IPS-20b (cell line): ENCODE measurements around the gene RAB8A.

ENCODE experiments used
- H3K27ac ChIP-seq: one replicate; pipeline ENCODE4 v1.5.1; 2013; ENCODE audit warnings: low read length
- H3K27me3 ChIP-seq: 2 replicates; pipeline ENCODE4 v1.6.1; 2013; ENCODE audit warnings: mild to moderate bottlenecking, low read length, inconsistent platforms; ENCODE audit not compliant: insufficient read depth
- H3K36me3 ChIP-seq: 2 replicates; pipeline ENCODE4 v1.6.1; 2013; ENCODE audit warnings: low read depth, mild to moderate bottlenecking, inconsistent platforms, low read length, moderate library complexity; ENCODE audit not compliant: insufficient read depth
- H3K4me1 ChIP-seq: 2 replicates; pipeline ENCODE4 v1.6.1; 2013; ENCODE audit warnings: mild to moderate bottlenecking, control low read depth, inconsistent platforms, low read length, moderate library complexity; ENCODE audit not compliant: insufficient read depth
- H3K4me3 ChIP-seq: 2 replicates; pipeline ENCODE4 v1.5.1; 2013; ENCODE audit warnings: mild to moderate bottlenecking, low read length, inconsistent platforms
- H3K9ac ChIP-seq: 2 replicates; pipeline ENCODE4 v1.6.1; 2013; ENCODE audit warnings: low read depth, mild to moderate bottlenecking, inconsistent platforms, low read length, moderate library complexity
- H3K9me3 ChIP-seq: 2 replicates; pipeline ENCODE4 v1.6.1; 2013; ENCODE audit warnings: mild to moderate bottlenecking, low read depth, low read length, inconsistent platforms; ENCODE audit not compliant: insufficient read depth

The RAB8A gene

GRCh38 chr19:16155128-16155527 lies 43.4 kb downstream of the RAB8A start:
- Histone ChIP-seq H3K27me3 (no peaks in the 10 kb centered on the region), H3K9me3 (no peaks in the 10 kb centered on the region), H3K9ac (no peak overlapping the region), H3K4me1 (no peaks in the 10 kb centered on the region), H3K27ac (no peak overlapping the region), H3K36me3 (no peaks in the 10 kb centered on the region), H3K4me3 (no peak overlapping the region)

DNA sequence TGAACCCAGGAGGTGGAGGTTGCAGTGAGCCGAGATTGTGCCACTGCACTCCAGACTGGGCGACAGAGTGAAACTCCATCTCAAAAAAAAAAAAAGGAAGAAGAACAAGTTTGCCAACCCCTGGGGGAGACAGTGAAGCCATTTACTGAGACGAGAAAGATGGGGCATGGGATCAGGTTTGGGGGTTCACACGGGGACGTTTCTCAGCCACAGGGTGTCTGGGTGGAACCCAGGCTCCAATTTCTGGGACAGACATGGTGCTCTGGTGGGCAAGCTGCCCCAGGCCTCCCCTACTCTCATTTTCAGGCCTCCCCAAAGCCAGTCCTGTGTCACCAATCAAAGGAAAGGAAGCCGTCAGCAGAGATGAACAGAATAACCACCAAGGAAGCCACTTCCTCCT lies 45.2 kb downstream of the RAB8A start:
- Histone ChIP-seq H3K9me3 (no peaks in the 10 kb centered on the region), H3K27ac (no peak overlapping the region), H3K4me1 (no peaks in the 10 kb centered on the region; the same call in 1 of the 2 replicates), H3K27me3 (no peaks in the 10 kb centered on the region), H3K4me3 (no peak overlapping the region), H3K9ac (no peak overlapping the region), H3K36me3 (no peaks in the 10 kb centered on the region)

DNA sequence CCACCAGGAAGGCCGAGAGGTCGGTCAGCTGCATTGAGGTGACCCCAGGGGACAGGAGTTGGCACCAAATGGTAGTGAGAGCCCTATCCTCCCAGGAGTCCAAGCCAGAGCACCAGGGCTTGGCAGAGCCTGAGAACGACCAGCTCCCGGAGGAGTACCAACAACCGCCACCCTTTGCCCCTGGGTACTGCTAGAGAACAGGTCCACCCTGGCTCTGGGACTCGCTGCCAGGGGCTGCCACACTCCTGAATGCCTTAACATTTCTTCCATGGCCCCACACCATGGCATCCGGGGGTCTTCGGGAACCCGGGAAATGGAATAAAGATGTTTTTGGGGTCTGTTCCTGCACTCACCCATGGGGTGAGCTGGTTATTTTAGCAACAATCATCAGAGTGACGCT lies 45.9 kb downstream of the RAB8A start:
- Histone ChIP-seq H3K27me3 (no peaks in the 10 kb centered on the region), H3K9me3 (no peaks in the 10 kb centered on the region), H3K27ac (no peak overlapping the region), H3K9ac (no peak overlapping the region), H3K36me3 (no peaks in the 10 kb centered on the region), H3K4me3 (no peak overlapping the region), H3K4me1 (no peaks in the 10 kb centered on the region; the same call in 1 of the 2 replicates)

GRCh38 chr19:16159655-16160054 lies 48.0 kb downstream of the RAB8A start:
- no peaks in the 10 kb centered on the region for H3K9me3 ChIP-seq
- H3K4me1 ChIP-seq, result no peaks in the 10 kb centered on the region; the same call in 1 of the 2 replicates
- no peaks in the 10 kb centered on the region for H3K27me3 ChIP-seq
- no peaks in the 10 kb centered on the region for H3K36me3 ChIP-seq
- H3K9ac ChIP-seq, result no peak overlapping the region
- no peak overlapping the region for H3K4me3 ChIP-seq
- H3K27ac ChIP-seq, result no peak overlapping the region

- no peaks in the 10 kb centered on the region; the same call in 1 of the 2 replicates for H3K4me1 ChIP-seq
- H3K9ac ChIP-seq, result no peak overlapping the region
- H3K27ac ChIP-seq, result no peak overlapping the region
- no peaks in the 10 kb centered on the region for H3K27me3 ChIP-seq
- H3K36me3 ChIP-seq, result no peaks in the 10 kb centered on the region
- no peaks in the 10 kb centered on the region for H3K9me3 ChIP-seq
- H3K4me3 ChIP-seq, result no peak overlapping the region
These were observed 48.8 kb downstream of the RAB8A start for GRCh38 chr19:16160445-16160942.

GRCh38 chr19:16160943-16161560 lies 49.4 kb downstream of the RAB8A start:
- H3K36me3 ChIP-seq, result no peaks in the 10 kb centered on the region
- H3K27ac ChIP-seq, result no peak overlapping the region
- no peaks in the 10 kb centered on the region for H3K27me3 ChIP-seq
- H3K9ac ChIP-seq, result no peak overlapping the region
- H3K4me3 ChIP-seq, result no peak overlapping the region
- H3K9me3 ChIP-seq, result no peaks in the 10 kb centered on the region
- no peaks in the 10 kb centered on the region; the same call in 1 of the 2 replicates for H3K4me1 ChIP-seq

GRCh38 chr19:16161840-16162239 lies 50.2 kb downstream of the RAB8A start:
- H3K9ac ChIP-seq, result no peak overlapping the region
- no peaks in the 10 kb centered on the region for H3K27me3 ChIP-seq
- no peak overlapping the region for H3K4me3 ChIP-seq
- H3K4me1 ChIP-seq, result no peaks in the 10 kb centered on the region; the same call in 1 of the 2 replicates
- no peaks in the 10 kb centered on the region for H3K36me3 ChIP-seq
- no peaks in the 10 kb centered on the region for H3K9me3 ChIP-seq
- H3K27ac ChIP-seq, result no peak overlapping the region

DNA sequence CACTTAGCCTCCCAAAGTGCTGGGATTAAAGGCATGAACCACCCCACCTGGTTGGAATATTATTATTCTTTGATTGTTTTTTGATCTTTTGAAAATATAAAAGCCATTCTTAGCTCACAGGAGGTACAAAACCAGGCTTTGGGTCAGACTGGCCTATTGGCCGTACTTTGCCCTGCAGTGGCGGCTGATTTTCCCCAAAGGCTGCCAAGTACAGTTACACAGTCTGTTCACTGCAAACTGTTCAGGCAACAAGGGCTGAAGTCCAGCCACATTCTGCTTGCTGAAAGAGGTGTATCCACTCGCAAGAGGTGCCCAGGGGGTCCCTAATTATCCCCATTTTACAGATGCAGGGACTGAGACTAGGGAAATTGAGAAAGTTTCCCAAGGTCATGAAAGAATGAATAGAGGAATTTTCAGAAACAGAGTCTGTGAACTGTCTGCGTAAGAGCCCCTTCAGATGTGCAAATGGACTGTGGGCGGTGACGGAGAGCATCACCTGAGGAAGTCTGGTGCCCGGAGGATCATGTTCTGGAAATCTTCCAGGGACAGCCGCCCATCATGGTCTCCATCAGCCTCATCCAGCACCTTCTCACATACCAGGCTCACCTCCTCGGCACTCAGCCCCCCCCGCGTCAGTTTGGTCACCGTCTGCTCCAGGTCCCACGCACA lies 52.7 kb downstream of the RAB8A start:
- Histone ChIP-seq H3K27ac (no peak overlapping the region), H3K4me1 (no peaks in the 10 kb centered on the region; the same call in 1 of the 2 replicates), H3K9me3 (no peaks in the 10 kb centered on the region), H3K36me3 (no peaks in the 10 kb centered on the region), H3K9ac (no peak overlapping the region), H3K4me3 (no peak overlapping the region), H3K27me3 (no peaks in the 10 kb centered on the region)

DNA sequence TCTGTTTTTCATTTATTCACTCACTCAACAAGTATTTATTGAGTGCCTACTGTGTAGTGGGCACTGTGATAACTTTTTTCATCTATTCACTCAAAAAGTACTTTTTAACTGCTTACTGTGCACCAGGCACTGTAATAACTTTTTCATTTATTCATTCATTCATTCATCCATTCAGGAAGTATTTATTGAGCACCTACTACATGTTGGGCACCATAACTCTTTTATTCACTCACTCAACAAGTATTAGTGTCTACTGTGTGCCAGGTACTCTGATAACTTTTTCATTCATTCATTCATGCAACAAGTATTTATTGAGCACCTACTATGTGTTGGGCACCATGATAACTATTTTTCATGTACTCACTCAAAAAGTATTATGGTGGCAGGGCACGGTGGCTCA lies 54.7 kb downstream of the RAB8A start:
- H3K9me3 ChIP-seq, result no peaks in the 10 kb centered on the region
- no peaks in the 10 kb centered on the region for H3K36me3 ChIP-seq

GRCh38 chr19:16167055-16167454 lies 55.4 kb downstream of the RAB8A start:
- no peaks in the 10 kb centered on the region for H3K4me1 ChIP-seq
- no peak overlapping the region for H3K27ac ChIP-seq
- H3K4me3 ChIP-seq, result no peak overlapping the region
- H3K27me3 ChIP-seq, result no peaks in the 10 kb centered on the region
- no peaks in the 10 kb centered on the region for H3K9me3 ChIP-seq
- no peak overlapping the region for H3K9ac ChIP-seq
- no peaks in the 10 kb centered on the region for H3K36me3 ChIP-seq

More for the DNA sequence above, 54.7 kb downstream of the RAB8A start:
- no peak overlapping the region for H3K4me3 ChIP-seq
- no peak overlapping the region for H3K27ac ChIP-seq
- H3K9ac ChIP-seq, result no peak overlapping the region
- no peaks in the 10 kb centered on the region for H3K27me3 ChIP-seq
- H3K4me1 ChIP-seq, result no peaks in the 10 kb centered on the region

DNA sequence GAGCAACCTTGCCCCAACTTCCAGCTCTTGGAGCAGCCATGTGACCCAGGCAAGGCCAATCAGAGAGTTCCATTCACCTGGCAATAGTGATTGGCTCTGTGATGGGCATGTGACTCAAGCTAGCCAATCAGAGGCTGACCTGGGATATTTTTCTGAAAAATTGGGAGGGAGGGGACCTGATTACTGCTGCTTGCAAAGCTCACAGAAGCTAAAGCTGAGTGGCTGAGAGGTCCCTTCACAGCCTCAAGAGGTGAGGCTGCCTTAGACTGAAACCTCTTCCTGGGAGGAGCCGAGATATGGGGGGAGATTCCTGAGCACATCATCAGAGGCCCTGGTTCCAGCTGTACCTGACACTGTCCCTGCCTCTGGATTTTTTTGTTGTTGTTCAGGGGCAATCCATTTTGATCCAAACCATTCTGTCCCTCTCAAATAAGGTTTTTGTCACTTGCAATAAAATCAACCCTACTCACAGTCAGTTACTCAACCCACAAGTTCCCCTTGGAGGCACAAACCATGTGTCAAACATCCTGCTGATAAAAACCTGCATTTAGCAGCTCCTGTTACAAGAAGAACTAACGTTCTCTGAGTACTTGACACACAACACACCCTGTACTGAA lies 56.9 kb downstream of the RAB8A start:
- Histone ChIP-seq H3K27ac (no peak overlapping the region), H3K9ac (no peak overlapping the region), H3K4me3 (no peak overlapping the region), H3K9me3 (no peaks in the 10 kb centered on the region), H3K27me3 (no peaks in the 10 kb centered on the region), H3K36me3 (no peaks in the 10 kb centered on the region), H3K4me1 (no peaks in the 10 kb centered on the region)

- no peaks in the 10 kb centered on the region for H3K27me3 ChIP-seq
- H3K9ac ChIP-seq, result no peak overlapping the region
- H3K36me3 ChIP-seq, result no peaks in the 10 kb centered on the region
- H3K4me3 ChIP-seq, result no peak overlapping the region
- H3K27ac ChIP-seq, result no peak overlapping the region
- no peaks in the 10 kb centered on the region for H3K9me3 ChIP-seq
- H3K4me1 ChIP-seq, result no peaks in the 10 kb centered on the region
These were observed 58.4 kb downstream of the RAB8A start for GRCh38 chr19:16170134-16170533.
